Activated CD8-positive, alpha-beta memory T cell treated with anti-CD3 and anti-CD28 coated beads, Interleukin-2, amount 50 U/mL, for 1 hour (primary cell): ENCODE data around the gene BOC.

Experiments used
- DNase-seq: peaks from one replicate; pipeline ENCODE4 v3.0.0-alpha.2; 2020; ENCODE audit errors: extremely low read depth

Gene BOC

DNA sequence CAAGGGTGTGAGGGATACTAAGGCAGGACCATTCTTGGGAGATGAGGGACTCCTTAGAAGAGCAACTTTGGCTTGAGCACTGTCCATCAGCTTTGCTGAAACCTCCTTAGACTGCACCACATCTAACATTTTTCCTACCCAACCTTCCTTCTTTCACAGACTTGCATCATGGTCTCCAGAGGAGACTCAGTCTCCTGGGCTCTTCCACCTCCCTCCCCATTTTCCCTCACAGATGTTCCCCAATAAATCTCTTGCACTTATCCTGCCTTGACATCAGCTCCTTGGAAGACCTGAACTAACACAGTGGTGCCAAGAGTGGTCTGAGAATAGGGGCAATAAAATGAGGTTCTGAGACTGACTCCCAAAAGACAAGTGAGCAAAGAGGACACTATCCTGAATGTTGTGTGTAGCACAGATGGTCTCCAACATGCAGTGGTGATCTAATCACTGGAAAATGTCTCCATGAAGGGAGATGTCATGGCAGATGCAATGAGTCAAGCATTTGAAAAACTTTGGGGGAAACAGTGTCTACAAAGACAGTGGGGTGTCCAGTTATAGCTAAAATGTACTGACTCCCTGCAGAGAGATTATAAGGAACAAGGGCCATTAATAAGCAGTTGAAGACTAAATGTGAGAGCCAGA, 26.0 kb upstream of the BOC start:
- no peak for DNase-seq

DNA sequence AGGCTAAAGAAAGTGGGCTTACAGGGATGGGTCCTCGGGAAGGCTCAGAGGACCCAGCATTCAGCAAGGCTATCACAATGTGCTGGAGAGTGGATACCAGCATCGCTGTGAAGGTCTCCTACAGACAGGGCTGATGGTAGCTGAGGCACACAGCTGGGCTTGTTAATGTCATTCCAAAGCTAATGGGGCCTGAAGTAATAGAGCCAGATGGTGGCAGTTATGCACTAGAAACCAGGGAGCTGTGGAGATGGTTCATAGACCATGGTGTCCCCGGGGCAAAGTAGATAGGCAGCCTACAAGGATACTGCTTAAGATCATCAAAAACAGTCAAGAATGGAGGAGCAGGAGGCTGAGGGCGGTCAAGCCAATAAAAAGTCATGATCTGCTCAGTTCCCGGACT, 24.8 kb upstream of the BOC start:
- DNase-seq = no peak

DNA sequence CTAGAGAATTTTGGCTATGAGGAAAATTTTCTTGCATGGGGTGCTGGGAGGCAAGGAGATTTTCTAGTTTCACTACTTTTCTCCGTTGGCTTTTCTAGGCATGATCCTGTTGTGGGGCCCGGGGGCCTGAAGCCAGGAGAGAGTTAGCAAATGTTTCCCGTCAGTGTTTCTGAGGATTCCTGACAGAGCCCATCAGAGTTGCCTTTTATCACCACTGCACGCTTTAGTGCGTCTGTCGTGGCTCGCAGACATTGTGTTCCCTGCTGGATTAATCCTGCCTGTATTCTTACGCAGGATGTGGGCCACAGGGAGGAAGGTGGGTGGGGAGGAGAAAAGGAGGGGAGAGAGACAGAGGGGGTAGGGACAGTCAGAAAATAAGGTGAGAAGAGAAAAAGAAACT, 18.1 kb upstream of the BOC start:
- DNase-seq = no peak

DNA sequence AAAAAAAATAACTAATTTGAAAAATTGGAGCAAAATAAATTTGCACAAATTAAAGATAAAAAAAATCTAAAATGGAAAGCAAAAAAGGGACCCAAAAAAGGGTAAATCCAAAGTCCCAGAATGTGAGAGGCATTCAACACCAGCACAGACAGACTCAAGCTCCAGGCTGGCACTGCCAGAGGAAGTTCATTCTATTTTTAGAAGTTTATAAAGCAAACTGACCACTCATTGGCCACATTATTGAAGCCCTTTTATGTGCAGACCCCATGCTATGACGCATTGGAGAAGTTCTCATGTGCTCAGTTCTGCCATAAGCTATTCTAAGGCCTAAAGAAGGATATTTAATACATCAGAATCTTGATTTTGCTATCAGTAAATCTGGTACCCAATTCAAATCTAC, 17.6 kb upstream of the BOC start:
- no peak for DNase-seq

DNA sequence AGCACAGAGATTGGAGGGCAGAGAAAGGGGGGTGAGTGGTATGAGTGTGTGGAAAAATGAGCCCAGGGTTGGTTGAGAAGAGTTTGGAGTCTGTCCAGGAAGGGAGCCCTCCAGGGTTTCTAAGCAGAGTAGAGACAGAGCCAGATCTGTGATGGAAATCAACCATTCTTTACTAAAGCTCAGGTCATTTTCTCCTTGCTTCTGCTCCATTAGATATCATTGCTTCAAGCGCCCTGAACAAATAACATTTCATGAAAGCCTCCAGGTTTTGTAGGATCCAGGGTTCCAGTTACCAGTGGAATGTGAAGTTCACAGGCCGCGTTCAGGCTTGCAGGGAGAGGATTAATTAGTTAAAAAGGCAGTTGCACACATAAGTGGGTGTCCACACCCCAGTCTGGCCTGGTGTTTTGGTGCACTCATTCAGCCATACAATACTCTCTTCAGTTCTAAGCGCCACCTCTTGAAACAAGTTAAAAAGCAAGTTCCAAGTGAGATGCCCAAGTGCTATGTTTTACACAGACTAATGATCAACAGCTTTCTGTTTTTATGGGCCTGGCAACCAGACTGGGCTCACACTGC, 16.4 kb upstream of the BOC start:
- DNase-seq = no peak

DNA sequence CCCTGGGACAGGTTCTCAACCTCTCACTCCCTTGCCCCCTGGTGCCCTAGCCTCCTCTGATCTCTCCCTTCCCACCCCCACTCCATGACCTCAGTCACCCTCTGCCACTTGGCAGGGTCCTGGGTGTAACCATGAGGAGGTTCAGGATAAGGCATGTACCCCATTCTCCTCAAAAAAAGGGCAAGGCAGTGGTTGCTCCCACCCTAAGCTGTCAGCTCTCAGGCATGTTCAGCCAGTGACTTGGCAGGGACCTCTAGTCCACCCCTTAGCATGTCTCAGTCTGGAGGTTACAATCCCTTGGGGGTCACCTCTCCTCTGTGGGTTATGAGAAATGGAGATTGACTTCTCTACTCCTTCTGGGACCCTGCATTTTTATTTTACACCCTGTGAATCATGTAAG, 11.0 kb upstream of the BOC start:
- DNase-seq = no peak

DNA sequence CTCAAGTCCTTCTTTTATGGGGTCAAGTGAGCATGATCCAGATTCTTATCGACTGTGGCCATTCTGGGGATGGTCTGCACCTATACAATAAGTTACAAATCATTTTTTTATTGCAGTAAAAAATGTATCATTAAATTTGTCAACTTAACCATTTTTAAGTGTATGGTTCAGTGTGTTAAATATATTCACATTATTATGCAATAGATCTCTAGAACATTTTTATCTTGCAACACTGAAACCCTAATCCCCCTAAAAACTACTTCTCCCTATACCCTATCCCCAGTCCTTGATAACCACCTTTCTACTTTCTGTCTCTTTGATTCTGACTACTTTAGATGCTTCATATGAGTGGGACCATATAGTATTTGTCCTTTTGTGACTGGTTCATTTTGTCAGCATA, 10.4 kb upstream of the BOC start:
- no peak for DNase-seq

DNA sequence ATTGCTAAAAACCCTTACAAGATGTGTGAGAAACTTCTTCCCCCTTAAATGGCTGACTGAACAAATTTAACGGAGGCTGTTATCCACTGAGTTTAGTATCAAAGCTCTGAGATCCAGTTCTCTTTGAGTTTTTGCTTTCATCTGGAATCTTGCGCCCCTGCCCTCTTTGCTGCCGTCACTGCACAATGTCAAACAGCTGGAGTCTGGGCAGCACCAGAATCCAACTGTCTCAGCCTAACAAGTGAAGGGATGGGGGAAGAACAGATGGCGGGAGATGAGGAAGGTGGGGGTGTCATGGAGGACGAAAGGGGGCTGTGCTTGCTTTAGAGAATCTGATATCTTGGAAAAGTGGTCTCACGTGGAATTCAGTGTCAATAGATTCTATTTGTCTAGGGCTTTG, 7.0 kb upstream of the BOC start:
- no peak for DNase-seq

DNA sequence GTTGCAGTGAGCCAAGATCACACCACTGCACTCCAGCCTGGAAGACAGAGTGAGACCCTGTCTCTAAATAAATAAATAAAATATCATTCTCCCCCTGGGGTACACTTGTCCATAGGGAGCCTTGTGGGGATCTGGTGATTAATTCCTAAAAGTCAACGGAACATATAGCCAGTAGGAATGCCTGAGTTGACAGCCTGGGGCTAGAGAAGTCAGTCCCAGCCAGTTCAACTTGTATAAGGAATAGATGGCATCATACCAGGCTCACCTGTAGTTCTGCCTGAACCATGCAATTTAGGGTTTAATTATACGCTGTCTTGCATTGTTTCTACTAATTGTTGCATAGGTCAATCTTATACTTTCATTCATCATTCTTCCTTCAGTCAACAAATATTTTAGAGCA, 5.9 kb upstream of the BOC start:
- no peak for DNase-seq

DNA sequence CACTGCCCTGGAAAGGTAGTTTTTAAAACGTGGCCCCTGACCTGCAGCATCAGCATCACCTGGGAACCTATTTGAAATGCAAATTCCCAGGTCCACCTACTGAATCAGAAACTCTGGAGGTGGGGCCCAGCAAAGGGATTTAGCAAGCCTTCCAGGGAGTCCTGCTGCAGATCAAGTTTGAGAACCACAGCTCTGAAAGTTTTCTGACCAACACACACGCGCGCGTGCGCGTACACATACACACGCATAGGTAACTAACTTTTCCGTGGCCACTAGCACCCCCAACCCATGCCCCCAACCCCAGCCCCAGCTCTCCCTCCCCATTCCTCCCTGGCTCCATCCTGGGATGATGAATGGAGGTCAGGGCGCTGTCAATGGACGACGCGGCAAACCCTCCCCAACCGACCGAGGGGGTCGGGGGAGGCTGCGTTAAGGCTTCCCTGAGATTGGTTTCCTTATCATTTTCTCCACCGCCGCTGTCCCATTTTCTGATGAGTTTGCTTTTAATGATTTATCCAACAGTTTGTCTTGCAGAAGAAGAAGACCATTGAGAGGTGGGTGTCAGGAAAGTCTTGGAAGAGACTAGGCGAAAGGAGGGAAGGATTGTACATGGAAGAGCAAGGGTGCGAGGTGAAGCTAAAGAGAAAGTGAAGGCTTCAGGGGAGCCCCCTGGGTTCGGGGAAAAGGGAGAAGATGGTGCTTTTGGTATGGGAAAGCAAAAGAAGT, 590 bp upstream of the BOC start:
- no peak for DNase-seq

DNA sequence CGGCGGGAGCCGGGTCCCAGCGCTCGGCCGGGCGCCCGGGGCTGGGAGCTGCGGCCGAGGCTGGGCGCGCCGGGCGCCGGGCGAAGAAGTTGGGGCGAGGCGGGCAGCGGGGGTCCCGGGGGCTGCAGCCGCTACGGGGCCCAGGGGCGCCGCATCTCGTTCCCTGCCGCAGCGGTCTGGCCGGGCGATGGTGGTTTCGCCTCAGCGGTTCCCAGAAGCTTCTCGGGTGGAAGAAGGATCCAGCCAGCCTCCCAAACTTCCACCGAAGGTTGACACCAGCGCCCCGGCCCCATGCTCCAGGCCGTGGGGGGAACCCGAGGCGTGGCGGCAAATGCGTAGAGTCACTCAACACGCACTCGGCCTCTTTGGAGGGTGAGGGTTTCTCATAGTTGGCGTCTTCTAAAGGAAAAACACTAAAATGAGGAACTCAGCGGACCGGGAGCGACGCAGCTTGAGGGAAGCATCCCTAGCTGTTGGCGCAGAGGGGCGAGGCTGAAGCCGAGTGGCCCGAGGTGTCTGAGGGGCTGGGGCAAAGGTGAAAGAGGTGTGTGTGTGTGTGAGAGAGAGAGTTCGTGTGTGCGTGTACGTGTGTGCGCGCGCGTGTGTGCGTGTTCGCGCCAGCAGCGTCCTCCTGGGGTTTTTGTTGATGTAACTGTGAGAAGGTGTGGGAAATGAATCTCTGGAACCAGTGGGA, 940 bp downstream of the BOC start:
- no peak for DNase-seq

DNA sequence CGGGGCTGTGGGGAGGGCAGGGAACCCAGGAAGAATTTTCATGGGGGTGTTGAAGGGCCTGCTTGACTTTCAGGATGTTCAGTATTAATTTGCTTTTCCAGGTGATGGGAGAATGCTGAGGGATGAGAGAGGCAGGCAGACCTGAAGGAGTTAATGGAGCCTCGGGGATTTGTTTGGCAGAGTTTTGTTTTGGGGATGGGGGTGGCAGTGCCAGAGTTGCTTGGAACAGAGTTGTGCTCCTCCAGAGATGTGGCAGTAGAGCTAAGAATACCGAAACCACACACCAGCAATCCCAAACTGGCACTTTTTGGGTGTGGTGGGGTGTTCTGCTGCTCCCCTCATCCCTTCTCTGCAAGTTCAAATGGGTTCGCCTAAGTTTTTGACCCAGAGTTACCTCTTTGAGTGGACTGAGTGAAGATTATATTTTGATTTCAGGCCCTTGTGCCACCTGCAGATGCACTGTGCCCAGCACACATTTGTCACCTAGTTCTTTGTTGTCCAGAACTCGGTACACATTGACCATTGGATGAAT, 1.6 kb downstream of the BOC start:
- no peak for DNase-seq

DNA sequence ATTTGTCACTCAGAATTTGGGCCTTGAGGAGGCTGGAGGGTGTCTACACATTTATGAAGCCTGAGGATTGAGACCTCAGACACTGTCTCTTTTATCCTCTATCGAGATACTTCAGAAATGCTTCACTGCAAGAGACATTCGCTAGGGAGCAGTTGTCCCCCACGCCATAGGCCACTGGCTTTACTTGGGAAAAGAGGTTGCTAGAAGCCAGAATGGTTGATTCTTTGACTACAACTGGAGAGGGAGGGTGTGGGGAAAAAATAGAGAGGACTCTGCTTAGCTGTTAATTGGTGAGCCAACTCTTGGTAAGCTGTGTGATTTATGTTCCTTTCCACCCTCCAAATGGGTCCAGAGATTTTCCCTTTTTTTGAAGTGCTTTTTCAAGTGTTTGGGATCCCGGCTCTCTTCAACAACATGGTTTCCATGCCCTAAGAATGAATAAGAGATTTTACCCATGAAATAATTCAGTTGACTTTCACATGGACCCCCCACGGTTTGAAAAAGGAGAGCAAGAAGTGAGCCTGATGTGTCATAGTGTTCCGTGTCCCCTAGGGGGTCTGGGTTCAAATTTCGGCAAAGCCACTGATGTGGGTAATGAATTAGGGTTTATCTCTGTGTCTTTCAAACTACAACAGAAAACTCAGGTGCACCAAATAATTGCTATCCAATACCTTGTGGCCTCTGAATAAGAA, 2.7 kb downstream of the BOC start:
- no peak for DNase-seq

DNA sequence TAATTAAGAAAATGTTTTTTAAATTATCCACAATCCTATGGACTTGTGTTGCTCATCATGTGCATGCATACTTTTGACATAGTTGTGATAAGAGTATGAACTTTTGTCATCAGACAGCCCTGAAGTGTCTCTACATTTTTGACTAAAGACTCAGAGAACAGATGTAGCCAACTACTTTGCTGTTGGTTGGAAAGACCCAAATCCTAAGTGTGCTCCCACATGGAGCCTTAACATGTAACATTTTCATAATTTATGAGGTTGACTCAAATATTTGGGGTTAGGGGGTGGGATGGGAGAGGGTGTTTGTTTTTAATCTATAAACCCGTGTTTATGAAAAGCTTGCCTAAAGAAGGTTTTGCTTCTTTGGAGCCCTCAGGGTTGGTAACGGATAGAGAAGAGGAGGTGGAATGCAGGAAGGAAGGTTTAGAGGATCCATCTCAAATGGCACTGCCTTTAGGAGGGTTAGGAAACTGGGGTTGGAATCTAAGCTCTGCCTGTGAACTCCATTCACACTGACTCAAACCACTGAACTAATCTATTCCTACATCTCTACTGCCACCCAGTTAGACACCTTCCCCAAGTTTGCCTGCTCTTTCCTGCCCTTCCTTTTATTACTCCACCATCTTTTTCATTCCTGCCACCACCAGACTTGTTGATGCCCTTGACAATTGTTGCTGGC, 3.7 kb downstream of the BOC start:
- DNase-seq = no peak

DNA sequence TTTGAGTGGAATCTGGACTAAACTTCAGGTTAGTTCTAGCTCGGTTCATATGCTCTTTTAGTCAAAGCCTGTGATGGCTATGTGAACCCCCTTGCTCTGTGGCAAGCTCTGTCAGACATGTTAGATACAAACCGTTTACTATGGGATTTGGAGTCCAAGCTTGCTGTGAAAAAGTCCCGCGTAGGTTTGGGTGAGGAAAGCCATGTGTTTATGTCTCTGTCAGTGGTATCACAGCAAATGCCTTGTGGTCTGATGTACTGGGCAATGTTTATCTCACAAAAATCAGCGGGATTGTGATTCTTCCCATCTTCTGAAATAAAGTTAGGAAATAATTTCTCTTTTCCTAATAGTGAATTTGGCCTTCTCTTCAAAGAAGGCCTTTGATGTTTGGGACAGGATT, 5.0 kb downstream of the BOC start:
- no peak for DNase-seq

DNA sequence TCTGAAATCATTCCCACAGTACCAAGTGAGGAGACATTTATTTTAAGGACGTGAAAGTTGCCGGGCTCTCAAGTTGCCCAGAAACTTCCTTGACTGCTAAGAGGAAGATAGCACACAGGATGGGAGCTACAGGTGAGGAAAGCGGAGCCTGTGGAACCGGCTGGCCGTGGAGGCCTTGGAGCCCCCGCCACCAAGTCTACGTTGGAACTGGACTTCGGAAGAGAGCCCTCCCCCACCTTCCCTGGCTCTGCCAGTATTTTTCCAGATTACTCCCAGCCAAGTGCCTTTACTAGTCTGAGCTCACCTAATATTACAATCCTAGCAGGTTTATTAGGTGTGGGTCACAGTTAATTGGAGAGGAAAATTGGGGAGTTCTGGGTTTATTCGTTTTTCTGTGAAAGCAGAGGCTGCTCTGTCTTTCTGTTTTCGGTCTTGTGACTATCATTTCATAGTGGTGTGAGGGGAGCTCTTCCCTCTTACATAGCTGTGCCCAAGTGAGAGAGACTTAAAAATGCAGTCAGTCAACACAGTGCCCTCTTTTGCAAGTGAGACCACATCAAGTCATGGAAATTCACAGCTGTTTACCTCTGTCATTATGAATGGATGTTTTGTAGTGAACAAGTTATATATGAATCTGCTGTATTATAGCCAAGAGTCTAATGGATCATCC, 6.8 kb downstream of the BOC start:
- no peak for DNase-seq

DNA sequence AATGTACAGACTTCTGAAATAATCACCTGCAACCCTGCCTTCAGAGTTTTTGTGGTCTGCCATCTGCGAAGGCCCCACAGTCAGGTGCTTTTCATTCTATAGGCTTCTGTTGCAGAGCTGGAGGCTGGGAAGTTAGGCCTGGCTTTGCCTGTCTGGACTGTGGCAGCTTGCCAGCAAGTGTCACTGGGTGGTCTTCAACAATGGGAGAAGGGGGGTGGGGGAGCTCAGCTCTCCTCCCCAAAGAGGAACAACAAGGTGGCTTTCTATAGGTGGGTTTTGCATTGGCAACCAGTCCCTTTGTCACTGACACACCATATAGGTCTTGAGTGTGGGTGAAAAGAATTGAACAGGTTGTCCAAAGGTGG, 7.3 kb downstream of the BOC start:
- no peak for DNase-seq

DNA sequence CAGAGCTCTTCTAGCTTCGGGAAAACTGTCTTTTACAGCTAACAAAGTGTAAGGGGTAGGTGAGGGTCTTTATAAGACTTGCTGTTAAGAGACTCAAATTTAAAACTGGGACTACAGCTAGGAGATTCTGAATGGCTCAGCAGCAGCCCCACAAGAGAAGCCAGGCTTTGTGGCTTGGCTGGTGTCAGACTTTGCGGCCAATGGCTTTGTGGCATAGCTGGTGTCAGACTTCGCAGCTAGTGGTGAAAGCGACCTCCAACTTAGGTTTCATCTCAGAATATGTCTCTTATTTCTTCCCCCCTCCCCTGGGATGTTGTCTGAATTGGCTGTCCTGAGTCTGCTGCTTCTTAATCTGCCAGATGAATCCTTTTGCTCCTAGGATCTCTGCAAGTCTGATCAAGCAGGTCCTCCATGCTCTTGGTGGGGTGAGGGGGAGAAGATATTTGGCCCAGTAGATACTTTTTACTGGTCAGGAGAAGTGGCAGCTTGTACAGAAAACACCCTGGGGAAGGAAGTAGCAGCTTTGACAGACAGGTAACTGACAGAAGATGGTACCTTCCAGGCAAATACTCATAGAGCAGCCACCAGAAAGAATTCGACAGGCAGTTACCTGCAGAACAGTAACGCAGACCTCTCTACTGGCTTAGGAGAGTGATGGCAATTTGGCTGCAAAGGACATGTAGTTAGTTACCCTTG, 8.4 kb downstream of the BOC start:
- no peak for DNase-seq

DNA sequence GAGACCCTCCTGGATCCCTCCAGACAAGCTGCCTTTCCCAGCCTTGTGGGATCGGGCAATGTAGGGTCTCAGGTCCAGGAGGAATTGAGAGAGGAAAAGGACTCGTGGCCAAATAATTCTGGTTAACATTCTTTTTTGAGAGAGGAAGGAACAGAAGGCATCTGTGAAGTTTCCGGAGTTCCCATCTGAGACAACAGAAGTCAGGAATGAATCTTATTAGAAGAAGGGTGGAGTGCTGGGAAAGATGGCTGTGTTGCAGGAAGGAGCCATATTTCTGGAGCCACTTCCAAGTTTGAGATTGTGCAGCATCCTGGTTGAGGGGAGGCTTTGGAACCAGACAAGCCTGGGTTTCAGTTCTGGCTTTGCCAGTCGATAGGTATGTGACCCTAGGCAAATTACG, 9.4 kb downstream of the BOC start:
- no peak for DNase-seq

DNA sequence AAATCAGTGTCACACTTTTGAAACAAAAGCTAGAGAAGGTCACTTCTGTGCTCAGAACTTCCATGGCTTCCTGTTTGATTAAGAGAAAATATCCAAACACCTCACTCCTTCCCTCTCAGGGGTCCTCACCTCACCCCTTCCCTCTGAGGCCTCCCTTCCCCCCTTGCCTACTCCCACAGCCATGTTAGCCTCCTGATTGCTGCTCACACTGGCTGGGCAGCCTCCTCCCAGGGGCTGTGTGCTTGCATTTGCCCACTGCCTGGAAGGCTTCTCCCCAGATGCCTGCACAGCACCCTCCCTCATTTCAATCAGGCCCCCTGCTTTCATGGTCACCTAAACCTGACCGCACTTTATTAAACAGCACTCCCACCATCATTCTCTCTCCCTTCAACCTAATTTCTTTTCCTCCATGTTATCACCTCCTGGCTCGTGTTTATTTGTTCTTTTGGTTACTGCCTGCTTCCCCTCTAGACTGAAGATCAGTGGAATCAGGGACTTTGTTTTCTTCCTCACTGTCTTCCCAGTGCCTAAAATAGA, 10.4 kb downstream of the BOC start:
- no peak for DNase-seq
